Adrenal gland (tissue), 12 donors: ENCODE data around the gene RELN. TPM values are rescaled to one million over a fixed set of nuclear protein-coding genes. Genes with fewer than 3 reads are reported as not detected.

Experiments used
- DNase-seq, 7 donors: peaks; one replicate each; pipeline ENCODE4 v3.0.0-alpha.2; 2019 to 2020
- H3K27ac ChIP-seq, 5 donors: fragments of 200-600 bp; sonication (generic) in 4 of 5; 1 replicate in 3 of 5; 2 replicates in 2 of 5; pipeline versions ENCODE4 v1.5.1 to v1.8.0; 2016 to 2020; ENCODE audit warnings: mild to moderate bottlenecking in 1 of 5
- H3K27me3 ChIP-seq: fragments of 200-600 bp; 2 replicates; pipeline ENCODE4 v1.8.0; 2021
- H3K36me3 ChIP-seq, 2 donors: fragments of 200-600 bp; replicated peaks in 1 of 2; 1 replicate in 1 of 2; 2 replicates in 1 of 2; pipeline versions ENCODE4 v1.5.1 to v1.8.0; 2018 to 2022
- H3K4me1 ChIP-seq, 2 donors: fragments of 200-600 bp; replicated peaks in 1 of 2; 1 replicate in 1 of 2; 2 replicates in 1 of 2; pipeline versions ENCODE4 v1.5.1 to v1.8.0; 2018 to 2021
- H3K4me3 ChIP-seq, 4 donors: fragments of 200-600 bp; sonication (generic) in 3 of 4; one replicate each; pipeline ENCODE4 v1.5.1; 2016 to 2018
- H3K9me3 ChIP-seq, 3 donors: fragments of 200-600 bp; sonication (generic) in 1 of 3; replicated peaks in 1 of 3; 1 replicate in 2 of 3; 2 replicates in 1 of 3; pipeline versions ENCODE4 v1.5.1 to v1.8.0; 2016 to 2021
- CTCF ChIP-seq, 6 experiments: fragments of 450-650 bp in 4 of 6; fragments of 200-600 bp in 2 of 6; sonication (generic) in 1 of 6; IDR thresholded peaks; 1 replicate in 5 of 6; 2 replicates in 1 of 6; pipeline versions ENCODE4 v1.5.1 to v1.8.0; 2016 to 2021; ENCODE audit warnings: antibody characterized with exemption in 6 of 6, mild to moderate bottlenecking in 2 of 6, moderate library complexity in 1 of 6
- POLR2A ChIP-seq, 2 donors: fragments of 450-650 bp; IDR thresholded peaks; one replicate each; pipeline ENCODE4 v1.6.1; 2017; ENCODE audit warnings: antibody characterized with exemption in 2 of 2, mild to moderate bottlenecking in 2 of 2, moderate library complexity in 1 of 2
- WGBS, 4 donors: extraction: QIAGEN DNeasy Blood & Tissue Kit in 2 of 4; methylation state at CpG; one replicate each; pipeline versions ENCODE4 v1.1.5 to v1.1.7; 2013 to 2017; 5-methylcytosine and 5-hydroxymethylcytosine counted together
- intact Hi-C, 2 donors: fragments of 100-400 bp; cut with DNase I; formaldehyde crosslinking; loops; one replicate each; pipeline versions ENCODE4 v1.14.1 to v1.15.0; 2022 to 2023
- polyA plus RNA-seq, 3 donors: library from polyadenylated mRNA; stranded (reverse); fragments of 200-250 nt in 2 of 3; fragments of 350-450 nt in 1 of 3; fragmentation: Illumina TruSeq in 1 of 3; extraction: RNeasy Lipid Tissue Mini Kit (QIAGEN cat#74804) in 1 of 3; gene quantifications; one replicate each; pipeline ENCODE4 v1.2.3, GENCODE V29; 2013 to 2014
- total RNA-seq, 9 donors: library from RNA; depleted of rRNA in 4 of 9; stranded (reverse); fragments of >200 nt in 4 of 9; fragments of 120-200 nt in 1 of 9; fragmentation: NEBNext Ultra II Directional in 1 of 9; extraction: Animal tissue kit (Norgen Biotek cat#: 25700) in 1 of 9; gene quantifications; one replicate each; pipeline versions ENCODE4 v1.1.0 to v1.2.4, GENCODE V29; 2013 to 2023
- donor health status: healthy with polysubstance abuse.
- donor health status: Bipolar disorder and iron deficiency.
- donor health status: DM: yes; HTN: yes; CAD: no.
- donor health status: DM: no; HTN: no; CAD: no.
- donor health status: DM: no; HTN: no; CAD: no.
- donor health status: DM: yes; HTN: yes; CAD: no.

RELN gene
- total and polyA plus RNA-seq, 12 donors, result 0.88 to 7.9 (median 2.3) TPM

GRCh38 chr7:103719070-103719469 is 270.4 kb downstream of the RELN start:
- no peak overlapping the region for H3K4me3 ChIP-seq
- DNase-seq, result no peak
- H3K4me1 ChIP-seq, result no peaks in the 10 kb centered on the region
- no peaks in the 10 kb centered on the region for H3K27me3 ChIP-seq
- H3K27ac ChIP-seq, result no peak overlapping the region
- intact Hi-C loops, result no loop called here
- TF ChIP-seq POLR2A (IDR thresholded peaks at IDR 0.05), result no peak
- TF ChIP-seq CTCF (IDR thresholded peaks at IDR 0.05), result no peak
- no peaks in the 10 kb centered on the region for H3K9me3 ChIP-seq
- no peaks in the 10 kb centered on the region for H3K36me3 ChIP-seq
- 71 to 77% (median 76%) methylated on average over 2 of the region's 2 CpGs for WGBS, 4 donors

DNA sequence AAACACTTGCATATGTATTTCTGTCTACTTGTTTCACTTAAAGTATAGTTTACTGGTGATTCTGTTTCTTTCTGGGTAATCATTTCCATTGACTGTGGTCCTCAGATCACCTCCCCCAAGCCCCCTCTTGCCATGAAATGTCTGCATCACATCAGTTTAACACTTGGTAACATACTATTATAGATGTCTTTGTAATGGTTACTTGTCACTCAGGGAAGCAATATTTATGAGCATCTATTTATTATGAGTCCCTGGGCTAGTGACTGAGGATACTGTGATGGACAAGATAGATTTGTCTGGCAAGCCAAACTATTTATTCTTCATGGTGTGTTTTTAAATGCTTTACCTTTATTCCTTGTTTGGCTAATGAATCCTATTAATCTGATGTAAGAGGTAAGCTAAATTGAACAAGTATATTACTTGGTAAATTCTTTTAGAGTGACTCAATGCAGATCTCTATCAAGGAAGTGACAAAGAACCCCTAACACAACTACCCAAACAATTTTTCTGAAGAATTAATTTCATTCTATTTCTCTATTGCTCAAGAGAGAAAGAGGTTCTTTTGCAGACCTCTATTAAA is 270.9 kb downstream of the RELN start:
- no peak overlapping the region for H3K27ac ChIP-seq
- no peaks in the 10 kb centered on the region for H3K4me1 ChIP-seq
- DNase-seq, result no peak
- TF ChIP-seq CTCF (IDR thresholded peaks at IDR 0.05), result no peak
- no peak for TF ChIP-seq POLR2A (IDR thresholded peaks at IDR 0.05)
- H3K4me3 ChIP-seq, result no peak overlapping the region
- intact Hi-C loops, result no loop called here
- no peaks in the 10 kb centered on the region for H3K36me3 ChIP-seq
- H3K27me3 ChIP-seq, result no peaks in the 10 kb centered on the region
- H3K9me3 ChIP-seq, result no peaks in the 10 kb centered on the region

DNA sequence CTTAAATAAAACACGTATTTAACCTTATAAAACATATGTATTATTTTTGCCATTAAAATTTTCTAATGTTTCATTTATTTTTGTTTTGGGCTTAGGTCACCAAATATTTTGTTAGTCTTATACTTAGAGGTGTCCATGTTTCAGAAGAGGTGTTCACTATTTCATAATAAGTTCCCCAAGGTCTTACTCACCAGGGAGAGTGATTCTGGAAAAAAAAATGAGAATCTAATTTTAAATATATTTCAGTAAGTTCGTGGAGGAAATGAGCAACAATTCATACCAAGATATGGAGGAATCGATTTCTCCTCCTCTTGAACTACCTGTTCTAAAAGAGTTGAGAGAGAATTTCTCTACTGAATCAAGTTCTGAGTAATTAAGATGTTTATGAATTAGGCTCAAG is 271.9 kb downstream of the RELN start:
- no peaks in the 10 kb centered on the region for H3K4me1 ChIP-seq
- no peaks in the 10 kb centered on the region for H3K27me3 ChIP-seq
- no peaks in the 10 kb centered on the region for H3K9me3 ChIP-seq
- no peaks in the 10 kb centered on the region for H3K36me3 ChIP-seq
- H3K4me3 ChIP-seq, result no peak overlapping the region
- DNase-seq, result no peak
- intact Hi-C loops, result no loop called here
- H3K27ac ChIP-seq, result no peak overlapping the region
- no peak for TF ChIP-seq POLR2A (IDR thresholded peaks at IDR 0.05)
- no peak for TF ChIP-seq CTCF (IDR thresholded peaks at IDR 0.05)
- 65 to 76% (median 71%) methylated on average over 3 of the region's 3 CpGs for WGBS, 4 donors

DNA sequence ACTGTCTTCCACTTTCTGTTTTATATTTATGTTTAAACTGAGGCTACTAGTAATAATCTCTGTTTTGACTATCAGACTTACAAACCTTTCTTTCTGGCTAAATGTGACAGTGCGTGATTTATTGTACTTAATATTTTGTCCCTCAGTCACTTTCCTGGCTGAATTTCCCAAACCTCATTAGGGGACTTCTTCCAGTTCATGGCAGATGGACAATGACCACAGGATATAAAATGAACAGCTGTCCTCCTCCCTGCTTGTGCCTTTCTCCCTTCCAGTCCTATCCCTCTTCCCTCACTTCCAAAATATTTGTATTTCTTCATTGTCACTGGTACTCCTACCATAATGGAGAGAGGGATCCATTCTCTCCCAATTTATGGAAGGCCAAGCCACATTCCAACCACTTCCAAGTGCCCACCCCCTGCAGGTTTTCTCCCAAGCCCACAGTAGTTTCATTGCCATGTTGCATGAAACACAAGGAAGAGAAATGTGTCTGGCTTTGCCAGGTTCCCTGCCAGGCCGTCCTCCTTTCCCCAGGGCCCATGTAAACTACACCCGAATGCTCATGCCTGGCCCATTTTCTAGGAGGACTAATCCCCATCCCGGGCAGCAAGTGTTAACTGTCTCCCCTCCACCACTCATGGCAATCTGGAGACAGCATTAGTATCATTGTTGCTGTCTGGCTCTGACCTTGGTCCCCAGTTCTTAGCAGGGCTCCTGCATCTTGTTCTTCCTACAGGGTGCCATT is 273.9 kb downstream of the RELN start:
- no peak overlapping the region for H3K4me3 ChIP-seq
- intact Hi-C loops, result no loop called here
- no peaks in the 10 kb centered on the region for H3K9me3 ChIP-seq
- no peak overlapping the region for H3K27ac ChIP-seq
- H3K4me1 ChIP-seq, result no peaks in the 10 kb centered on the region
- TF ChIP-seq CTCF (IDR thresholded peaks at IDR 0.05), result no peak
- TF ChIP-seq POLR2A (IDR thresholded peaks at IDR 0.05), result no peak
- 79 to 87% (median 81%) methylated on average over 4 of the region's 4 CpGs for WGBS, 4 donors
- H3K36me3 ChIP-seq, result no peaks in the 10 kb centered on the region
- no peak for DNase-seq
- H3K27me3 ChIP-seq, result no peaks in the 10 kb centered on the region
